DMS79 (cell line): ENCODE measurements around the gene KCNN1.
A peak's percentile ranks its signal among the peaks of the same experiment; 100 is the strongest.
"Not testable (repeated sequence)": the region's sequence is repeated elsewhere in the genome, so short reads cannot be mapped to it uniquely, and the experiment has no call there.

Source experiments
- DNase-seq: peaks from one replicate; lab custom pipeline; 2025; lab: John Stamatoyannopoulos, UW

KCNN1 gene

GRCh38 chr19:18027151-18027550 is 60.2 kb downstream of the KCNN1 start:
- DNase-seq, result no peak

GRCh38 chr19:18029617-18030338 is 62.9 kb downstream of the KCNN1 start:
- DNase-seq, result peak; percentile 43

DNA sequence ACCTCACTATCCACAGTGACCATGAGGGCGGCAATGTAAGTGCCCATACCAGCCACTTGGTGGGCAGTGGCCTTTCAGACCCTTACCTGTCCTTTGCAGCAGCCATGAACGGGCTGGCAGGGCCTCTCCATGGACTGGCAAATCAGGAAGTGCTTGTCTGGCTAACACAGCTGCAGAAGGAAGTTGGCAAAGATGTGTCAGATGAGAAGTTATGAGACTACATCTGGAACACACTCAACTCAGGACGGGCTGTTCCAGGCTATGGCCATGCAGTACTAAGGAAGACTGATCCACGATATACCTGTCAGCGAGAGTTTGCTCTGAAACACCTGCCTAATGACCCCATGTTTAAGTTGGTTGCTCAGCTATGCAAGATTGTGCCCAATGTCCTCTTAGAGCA is 64.5 kb downstream of the KCNN1 start:
- DNase-seq, result not testable (repeated sequence)

- not testable (repeated sequence) for DNase-seq
Measured at GRCh38 chr19:18032102-18032501, 65.2 kb downstream of the KCNN1 start.

- no peak for DNase-seq
Measured at GRCh38 chr19:18041054-18041453, 74.1 kb downstream of the KCNN1 start.

DNA sequence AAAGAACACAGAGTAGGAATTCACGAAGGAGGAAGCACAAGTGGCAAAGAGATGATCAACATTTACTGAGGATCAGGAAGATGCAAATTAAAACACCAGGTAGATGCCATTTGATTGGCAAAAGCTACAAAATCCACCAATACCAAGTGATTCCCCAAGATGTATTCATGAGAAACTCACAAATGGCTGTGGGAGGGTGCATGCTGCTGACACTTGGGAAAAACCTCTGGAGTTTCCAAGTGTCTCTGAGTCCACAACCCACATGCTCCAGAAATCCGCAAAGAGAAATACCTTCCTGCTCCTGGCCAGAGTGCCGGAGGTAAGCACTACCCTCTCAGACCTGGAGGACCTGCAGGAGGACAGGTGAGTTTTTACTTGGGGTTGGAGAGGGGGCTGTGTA is 76.8 kb downstream of the KCNN1 start:
- no peak for DNase-seq

GRCh38 chr19:18044825-18045304 is 78.0 kb downstream of the KCNN1 start:
- peak; percentile 63 for DNase-seq

DNA sequence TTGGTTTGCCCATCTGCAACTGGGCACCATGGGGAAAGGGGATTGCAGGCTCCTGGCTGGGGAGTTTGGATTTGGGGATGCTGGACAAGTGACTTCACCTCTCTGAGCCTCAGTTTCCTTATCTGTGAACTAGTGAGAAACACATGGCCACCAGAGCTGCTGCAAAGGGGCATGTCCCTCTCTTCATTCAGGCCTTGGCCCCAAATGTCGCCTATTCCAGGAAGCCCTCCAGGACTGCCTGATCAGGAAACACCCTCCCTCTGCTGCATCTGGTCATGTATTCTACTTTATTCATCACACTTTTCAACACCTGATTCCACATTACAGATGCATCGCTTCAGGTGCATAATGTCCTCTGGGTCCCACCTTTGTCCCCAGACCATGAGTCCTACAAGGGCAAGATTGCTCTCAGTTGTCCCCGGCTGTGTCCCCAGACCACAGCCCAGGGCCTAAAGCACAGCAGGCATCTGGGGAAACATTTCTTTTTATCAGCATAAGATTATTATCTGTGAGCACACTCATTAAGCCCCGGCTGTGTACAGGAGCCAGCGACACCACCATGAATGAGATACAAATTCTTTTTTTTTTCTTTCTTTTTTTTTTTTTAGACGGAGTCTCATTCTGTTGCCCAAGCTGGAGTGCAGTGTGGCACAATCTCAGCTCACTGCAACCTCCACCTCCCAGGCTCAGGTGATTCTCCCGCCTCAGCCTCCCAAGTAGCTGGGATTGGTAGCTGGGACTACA is 78.6 kb downstream of the KCNN1 start:
- no peak for DNase-seq

GRCh38 chr19:18046059-18046718 is 79.3 kb downstream of the KCNN1 start:
- no peak for DNase-seq

DNA sequence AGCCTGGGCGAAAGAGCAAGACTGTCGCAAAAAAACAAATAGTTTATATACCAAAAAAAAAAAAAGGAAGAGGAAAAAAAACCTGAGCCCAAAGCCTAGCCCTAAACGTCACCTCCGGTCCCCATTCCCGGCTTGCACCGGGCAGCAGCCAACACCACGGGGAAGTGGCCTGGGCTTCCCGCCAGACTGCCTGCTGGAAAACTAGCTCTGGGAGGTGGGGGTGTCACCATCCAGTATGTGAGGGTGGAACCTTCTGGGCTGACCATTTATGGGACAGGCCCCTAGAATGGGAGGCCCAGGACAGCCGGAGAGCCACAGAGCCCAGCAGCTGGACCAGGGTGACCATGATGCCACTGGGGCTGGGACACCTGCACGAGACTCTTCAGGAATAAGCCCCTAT is 82.5 kb downstream of the KCNN1 start:
- no peak for DNase-seq
